HepG2 (cell line): Measurements from ENCODE around the gene SYDE1. TPM values are rescaled to one million over a fixed set of nuclear protein-coding genes. Genes with fewer than 3 reads are reported as not detected.

ENCODE experiments used
- ARID2 ChIP-seq: sonication (generic); formaldehyde crosslinking; IDR thresholded peaks from 2 replicates; pipeline ENCODE4 v1.8.1; 2022; ENCODE audit warnings: mild to moderate bottlenecking, missing genetic modification reagents, borderline replicate concordance
- RXRB ChIP-seq: IDR thresholded peaks from 2 replicates; pipeline ENCODE4 v1.6.1; 2016; ENCODE audit warnings: borderline replicate concordance, missing genetic modification reagents, missing compliant biosample characterization
- SOX5 ChIP-seq: IDR thresholded peaks from 2 replicates; pipeline ENCODE4 v1.6.1; 2016; ENCODE audit warnings: borderline replicate concordance
- polyA plus RNA-seq, 8 experiments: library from polyadenylated mRNA; depleted of rRNA in 3 of 8; stranded (reverse) in 7 of 8; unstranded in 1 of 8; fragments of >200 nt; fragmentation: Illumina TruSeq in 4 of 8; extraction: Trizol in 4 of 8; gene quantifications; 2 replicates each; pipeline versions ENCODE4 v1.2.1 to v1.2.3, GENCODE V29; 2011 to 2016; ENCODE audit warnings: low read depth in 4 of 8, missing spikeins in 1 of 8, mixed read lengths in 1 of 8; ENCODE audit not compliant: insufficient read depth in 1 of 8
- total RNA-seq, 5 experiments: library from RNA; depleted of rRNA; stranded (reverse); fragments of >200 nt; fragmentation: Illumina TruSeq; extraction: Trizol; gene quantifications; 2 replicates each; pipeline ENCODE4 v1.2.3, GENCODE V29; 2016; ENCODE audit warnings: low read depth in 1 of 5
- TF ChIP-seq, protein P1 (sequence below): IDR thresholded peaks from 2 replicates; pipeline ENCODE4 v1.4.0; 2020; ENCODE audit warnings: mild to moderate bottlenecking, missing genetic modification reagents
- TF ChIP-seq, protein P2 (sequence below): sonication (generic); formaldehyde crosslinking; IDR thresholded peaks from 2 replicates; pipeline ENCODE4 v1.4.0; 2020; ENCODE audit warnings: missing genetic modification reagents
- TF ChIP-seq, protein P3 (sequence below): sonication (generic); formaldehyde crosslinking; IDR thresholded peaks from 2 replicates; pipeline ENCODE4 v1.4.0; 2020; ENCODE audit warnings: mild to moderate bottlenecking, low read depth, missing genetic modification reagents

Gene SYDE1
- total and polyA plus RNA-seq, 2 of the 13 experiments (the other 11 are each of a cell fraction or from before 2014, with no cell fraction given): 4.3 to 13.6 TPM

DNA sequence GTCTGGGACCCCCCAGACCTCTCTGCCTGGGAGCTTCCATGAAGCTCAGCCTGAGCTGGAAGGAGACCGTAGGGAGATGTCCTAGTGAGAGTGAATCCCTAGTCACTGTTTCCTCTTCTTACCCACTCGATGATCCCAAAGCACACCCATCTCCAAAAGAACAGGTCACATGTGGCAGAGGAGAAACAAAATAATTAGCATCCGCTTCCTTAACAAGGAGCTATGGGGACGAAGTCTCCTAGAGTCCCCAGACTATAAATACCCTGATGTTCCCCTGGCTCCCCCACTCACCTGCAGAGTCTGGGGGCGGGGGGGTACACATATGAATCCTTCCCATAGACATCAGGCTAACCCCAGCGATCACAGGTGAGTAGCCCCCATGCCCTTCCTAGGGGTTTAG lies 25.3 kb upstream of the SYDE1 start, which contains the start of gene OR1I1 (continued):
- TF ChIP-seq, protein P1, sequence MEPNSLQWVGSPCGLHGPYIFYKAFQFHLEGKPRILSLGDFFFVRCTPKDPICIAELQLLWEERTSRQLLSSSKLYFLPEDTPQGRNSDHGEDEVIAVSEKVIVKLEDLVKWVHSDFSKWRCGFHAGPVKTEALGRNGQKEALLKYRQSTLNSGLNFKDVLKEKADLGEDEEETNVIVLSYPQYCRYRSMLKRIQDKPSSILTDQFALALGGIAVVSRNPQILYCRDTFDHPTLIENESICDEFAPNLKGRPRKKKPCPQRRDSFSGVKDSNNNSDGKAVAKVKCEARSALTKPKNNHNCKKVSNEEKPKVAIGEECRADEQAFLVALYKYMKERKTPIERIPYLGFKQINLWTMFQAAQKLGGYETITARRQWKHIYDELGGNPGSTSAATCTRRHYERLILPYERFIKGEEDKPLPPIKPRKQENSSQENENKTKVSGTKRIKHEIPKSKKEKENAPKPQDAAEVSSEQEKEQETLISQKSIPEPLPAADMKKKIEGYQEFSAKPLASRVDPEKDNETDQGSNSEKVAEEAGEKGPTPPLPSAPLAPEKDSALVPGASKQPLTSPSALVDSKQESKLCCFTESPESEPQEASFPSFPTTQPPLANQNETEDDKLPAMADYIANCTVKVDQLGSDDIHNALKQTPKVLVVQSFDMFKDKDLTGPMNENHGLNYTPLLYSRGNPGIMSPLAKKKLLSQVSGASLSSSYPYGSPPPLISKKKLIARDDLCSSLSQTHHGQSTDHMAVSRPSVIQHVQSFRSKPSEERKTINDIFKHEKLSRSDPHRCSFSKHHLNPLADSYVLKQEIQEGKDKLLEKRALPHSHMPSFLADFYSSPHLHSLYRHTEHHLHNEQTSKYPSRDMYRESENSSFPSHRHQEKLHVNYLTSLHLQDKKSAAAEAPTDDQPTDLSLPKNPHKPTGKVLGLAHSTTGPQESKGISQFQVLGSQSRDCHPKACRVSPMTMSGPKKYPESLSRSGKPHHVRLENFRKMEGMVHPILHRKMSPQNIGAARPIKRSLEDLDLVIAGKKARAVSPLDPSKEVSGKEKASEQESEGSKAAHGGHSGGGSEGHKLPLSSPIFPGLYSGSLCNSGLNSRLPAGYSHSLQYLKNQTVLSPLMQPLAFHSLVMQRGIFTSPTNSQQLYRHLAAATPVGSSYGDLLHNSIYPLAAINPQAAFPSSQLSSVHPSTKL: no peak
- TF ChIP-seq, protein P2, sequence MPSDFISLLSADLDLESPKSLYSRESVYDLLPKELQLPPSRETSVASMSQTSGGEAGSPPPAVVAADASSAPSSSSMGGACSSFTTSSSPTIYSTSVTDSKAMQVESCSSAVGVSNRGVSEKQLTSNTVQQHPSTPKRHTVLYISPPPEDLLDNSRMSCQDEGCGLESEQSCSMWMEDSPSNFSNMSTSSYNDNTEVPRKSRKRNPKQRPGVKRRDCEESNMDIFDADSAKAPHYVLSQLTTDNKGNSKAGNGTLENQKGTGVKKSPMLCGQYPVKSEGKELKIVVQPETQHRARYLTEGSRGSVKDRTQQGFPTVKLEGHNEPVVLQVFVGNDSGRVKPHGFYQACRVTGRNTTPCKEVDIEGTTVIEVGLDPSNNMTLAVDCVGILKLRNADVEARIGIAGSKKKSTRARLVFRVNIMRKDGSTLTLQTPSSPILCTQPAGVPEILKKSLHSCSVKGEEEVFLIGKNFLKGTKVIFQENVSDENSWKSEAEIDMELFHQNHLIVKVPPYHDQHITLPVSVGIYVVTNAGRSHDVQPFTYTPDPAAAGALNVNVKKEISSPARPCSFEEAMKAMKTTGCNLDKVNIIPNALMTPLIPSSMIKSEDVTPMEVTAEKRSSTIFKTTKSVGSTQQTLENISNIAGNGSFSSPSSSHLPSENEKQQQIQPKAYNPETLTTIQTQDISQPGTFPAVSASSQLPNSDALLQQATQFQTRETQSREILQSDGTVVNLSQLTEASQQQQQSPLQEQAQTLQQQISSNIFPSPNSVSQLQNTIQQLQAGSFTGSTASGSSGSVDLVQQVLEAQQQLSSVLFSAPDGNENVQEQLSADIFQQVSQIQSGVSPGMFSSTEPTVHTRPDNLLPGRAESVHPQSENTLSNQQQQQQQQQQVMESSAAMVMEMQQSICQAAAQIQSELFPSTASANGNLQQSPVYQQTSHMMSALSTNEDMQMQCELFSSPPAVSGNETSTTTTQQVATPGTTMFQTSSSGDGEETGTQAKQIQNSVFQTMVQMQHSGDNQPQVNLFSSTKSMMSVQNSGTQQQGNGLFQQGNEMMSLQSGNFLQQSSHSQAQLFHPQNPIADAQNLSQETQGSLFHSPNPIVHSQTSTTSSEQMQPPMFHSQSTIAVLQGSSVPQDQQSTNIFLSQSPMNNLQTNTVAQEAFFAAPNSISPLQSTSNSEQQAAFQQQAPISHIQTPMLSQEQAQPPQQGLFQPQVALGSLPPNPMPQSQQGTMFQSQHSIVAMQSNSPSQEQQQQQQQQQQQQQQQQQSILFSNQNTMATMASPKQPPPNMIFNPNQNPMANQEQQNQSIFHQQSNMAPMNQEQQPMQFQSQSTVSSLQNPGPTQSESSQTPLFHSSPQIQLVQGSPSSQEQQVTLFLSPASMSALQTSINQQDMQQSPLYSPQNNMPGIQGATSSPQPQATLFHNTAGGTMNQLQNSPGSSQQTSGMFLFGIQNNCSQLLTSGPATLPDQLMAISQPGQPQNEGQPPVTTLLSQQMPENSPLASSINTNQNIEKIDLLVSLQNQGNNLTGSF: no peak
- TF ChIP-seq ARID2 (CRISPR knock-in tag): no peak
- TF ChIP-seq, protein P3, sequence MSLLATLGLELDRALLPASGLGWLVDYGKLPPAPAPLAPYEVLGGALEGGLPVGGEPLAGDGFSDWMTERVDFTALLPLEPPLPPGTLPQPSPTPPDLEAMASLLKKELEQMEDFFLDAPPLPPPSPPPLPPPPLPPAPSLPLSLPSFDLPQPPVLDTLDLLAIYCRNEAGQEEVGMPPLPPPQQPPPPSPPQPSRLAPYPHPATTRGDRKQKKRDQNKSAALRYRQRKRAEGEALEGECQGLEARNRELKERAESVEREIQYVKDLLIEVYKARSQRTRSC (CRISPR knock-in tag): no peak
- no peak for TF ChIP-seq RXRB (CRISPR knock-in tag)
- TF ChIP-seq SOX5: no peak
